ENCODE results near the gene VPS37D.
"Not testable (repeated sequence)": the region's sequence is repeated elsewhere in the genome, so short reads cannot be mapped to it uniquely, and the experiment has no call there.

VPS37D gene, protein sequence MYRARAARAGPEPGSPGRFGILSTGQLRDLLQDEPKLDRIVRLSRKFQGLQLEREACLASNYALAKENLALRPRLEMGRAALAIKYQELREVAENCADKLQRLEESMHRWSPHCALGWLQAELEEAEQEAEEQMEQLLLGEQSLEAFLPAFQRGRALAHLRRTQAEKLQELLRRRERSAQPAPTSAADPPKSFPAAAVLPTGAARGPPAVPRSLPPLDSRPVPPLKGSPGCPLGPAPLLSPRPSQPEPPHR

DNA sequence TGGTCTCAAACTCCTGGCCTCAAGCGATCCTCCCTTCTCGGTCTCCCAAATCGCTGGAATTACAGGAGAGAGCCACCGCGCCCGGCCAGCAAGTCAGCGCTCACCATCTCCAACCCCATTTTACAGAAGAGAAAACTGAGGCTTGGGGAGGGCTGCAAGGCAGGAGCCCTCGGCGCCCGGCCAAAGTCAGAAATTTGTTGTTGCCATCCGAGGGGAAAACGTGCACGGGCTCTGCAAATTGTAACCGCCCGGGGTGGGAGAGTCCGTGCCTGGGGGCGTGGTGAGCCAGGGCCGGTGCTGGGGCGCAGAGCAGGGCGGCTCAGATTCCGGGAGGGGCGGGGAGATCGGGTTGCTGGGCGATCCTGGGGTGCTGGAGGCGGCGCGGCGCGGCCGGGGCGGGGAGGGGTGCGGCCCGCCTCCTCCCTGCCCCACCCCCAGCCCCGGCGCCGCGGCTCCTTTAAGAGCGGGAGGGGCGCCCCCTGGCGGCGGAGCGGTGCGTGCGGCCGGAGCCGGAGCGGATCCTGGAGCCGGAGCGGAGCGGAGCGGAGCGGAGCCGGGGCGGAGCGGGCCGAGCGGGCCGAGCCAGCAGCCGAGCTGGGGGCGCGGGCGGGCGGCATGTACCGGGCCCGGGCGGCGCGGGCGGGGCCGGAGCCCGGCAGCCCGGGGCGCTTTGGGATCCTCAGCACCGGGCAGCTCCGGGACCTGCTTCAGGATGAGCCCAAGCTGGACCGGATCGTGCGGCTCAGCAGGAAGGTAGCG lies at the start of gene VPS37D:
Gene VPS37D, plus strand, starts transcription at position 488 of the 759 bp plus-strand sequence. Its CDS starts 128 bp downstream, at position 616.
- DNase-seq: peak; percentile 97

DNA sequence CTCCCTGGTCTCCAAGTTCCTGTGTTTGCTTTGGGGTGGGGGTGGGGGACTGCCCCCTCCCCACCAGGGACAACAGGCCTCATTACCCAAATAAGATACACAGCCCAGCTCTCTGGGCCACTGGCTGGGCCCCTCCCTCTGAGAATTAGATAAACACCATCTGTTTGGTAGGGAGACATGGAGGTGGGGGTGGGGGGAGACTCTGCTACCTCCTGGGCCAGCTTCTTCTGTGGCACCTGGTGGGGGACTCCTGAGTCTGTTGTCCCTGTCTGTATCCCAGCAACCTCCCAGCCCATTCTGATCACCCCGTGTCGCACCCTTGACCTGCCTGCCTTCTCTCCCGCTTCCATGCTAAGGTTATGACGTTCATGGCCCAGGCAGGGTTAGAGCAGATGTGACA lies 49.1 kb upstream of the VPS37D start:
- no peak for DNase-seq

DNA sequence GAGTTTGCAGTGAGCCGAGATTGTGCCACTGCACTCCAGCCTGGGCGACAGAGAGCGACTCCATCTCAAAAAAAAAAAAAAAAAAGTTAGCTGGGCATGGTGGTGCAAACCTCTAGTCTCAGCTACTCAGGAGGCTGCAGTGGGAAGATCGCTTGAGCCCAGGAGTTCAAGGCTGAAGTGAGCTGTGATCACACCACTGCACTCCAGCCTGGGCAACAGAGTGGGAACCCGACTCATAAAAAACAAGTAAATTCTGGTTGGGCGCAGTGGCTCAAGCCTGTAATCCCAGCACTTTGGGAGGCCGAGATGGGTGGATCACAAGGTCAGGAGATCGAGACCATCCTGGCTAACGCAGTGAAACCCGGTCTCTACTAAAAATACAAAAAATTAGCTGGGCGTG lies 48.2 kb upstream of the VPS37D start:
- DNase-seq: not testable (repeated sequence)

DNA sequence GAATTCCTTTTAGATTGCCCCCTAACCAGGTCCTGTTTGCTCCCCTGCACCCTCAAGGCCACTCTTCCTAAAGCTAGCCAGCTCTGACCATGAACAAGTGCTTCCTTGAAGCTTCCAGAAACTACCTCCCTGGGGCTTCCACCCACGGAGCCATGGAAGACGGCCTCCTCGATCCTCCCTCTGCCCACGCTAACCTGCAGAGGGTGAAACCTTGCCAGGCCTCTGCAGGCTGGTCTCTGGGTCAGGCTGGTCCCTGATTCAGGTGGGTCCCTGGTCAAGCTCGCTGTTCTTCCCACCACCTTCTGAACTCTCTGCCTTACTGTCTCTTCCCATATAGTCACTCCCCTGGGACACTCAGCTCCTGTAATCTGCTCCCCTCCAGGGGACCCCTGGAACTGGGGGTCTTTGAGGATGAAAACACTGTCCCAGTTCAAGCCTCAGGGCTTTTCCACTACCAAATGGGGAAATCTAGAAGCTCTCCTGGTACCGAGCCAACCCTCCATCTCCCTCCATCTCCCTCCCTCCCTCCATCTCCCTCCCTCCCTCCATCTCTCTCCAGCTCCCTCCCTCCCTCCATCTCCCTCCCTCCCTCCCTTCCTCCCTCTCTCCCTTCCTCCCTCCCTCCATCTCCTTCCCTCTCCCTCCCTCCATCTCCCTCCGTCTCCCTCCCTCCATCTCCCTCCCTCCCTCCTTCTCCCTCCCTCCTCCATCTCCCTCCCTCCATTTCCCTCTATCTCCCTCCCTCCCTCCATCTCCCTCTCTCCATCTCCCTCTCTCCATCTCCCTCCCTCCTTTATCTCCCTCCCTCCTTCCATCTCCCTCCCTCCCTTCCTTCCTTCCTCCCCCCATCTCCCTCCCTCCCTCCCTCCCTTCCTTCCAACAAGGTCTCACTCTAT lies 46.2 kb upstream of the VPS37D start:
- no peak for DNase-seq

DNA sequence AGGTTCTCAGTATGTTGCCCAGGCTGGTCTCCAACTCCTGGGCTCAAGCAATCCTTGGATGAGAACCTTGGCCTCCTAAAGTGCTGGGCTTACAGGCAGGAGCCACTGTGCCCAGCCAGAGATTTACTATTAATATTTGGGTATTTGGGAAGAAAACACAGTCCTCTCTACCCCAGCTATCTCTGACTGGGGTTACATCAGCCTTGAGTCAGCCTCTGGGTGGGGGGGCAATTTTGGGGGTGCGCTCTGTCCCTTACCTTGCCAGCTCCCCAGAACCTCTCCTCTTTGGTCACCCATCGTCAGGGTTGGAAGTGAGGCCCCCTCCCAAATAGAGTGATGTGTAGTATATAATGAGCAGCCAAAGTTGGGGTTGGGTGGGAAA lies 45.1 kb upstream of the VPS37D start:
- no peak for DNase-seq

DNA sequence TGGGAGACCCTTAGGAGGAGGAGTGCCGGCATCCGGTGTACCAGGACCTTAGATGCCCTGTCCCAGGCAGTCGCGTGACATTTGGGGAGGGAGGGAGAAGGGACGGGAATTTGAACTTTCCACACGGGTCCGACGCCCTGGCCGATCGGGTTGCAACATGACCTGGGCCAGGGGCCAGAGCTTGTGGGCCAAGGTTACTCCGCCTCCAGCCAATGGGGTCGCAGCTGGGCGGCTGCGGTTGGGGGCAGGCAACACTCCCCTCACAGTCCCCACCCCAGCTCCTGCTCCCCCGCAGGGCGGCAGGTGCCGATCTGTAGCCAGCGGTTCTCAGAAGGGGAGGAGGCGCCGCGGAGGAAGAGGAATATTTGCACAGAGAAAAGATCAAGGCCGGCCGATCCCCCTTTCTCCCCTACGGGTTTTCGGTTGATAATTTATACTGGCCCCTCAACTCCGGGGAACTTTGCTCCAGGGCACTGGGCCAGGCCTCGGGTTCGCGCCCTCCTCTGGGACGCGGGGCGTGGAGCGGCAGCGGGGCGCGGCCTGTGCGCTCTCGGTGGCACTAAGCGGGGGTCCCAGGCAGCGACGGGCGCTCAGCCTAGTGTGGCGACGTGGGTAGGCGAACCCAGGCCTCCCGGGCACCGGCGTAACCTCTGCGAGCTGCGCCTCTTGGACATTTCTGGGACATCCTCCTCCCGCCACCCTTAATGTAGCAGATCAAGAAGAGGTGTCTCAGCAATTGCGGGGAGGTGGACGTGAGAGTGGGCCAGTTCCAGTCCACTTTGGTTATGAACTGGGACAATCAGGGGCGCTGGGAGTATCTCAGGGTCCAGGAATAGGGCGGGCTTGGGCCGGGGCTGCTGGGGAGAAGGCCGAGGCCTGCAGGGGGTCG lies 44.5 kb upstream of the VPS37D start:
- DNase-seq: no peak

DNA sequence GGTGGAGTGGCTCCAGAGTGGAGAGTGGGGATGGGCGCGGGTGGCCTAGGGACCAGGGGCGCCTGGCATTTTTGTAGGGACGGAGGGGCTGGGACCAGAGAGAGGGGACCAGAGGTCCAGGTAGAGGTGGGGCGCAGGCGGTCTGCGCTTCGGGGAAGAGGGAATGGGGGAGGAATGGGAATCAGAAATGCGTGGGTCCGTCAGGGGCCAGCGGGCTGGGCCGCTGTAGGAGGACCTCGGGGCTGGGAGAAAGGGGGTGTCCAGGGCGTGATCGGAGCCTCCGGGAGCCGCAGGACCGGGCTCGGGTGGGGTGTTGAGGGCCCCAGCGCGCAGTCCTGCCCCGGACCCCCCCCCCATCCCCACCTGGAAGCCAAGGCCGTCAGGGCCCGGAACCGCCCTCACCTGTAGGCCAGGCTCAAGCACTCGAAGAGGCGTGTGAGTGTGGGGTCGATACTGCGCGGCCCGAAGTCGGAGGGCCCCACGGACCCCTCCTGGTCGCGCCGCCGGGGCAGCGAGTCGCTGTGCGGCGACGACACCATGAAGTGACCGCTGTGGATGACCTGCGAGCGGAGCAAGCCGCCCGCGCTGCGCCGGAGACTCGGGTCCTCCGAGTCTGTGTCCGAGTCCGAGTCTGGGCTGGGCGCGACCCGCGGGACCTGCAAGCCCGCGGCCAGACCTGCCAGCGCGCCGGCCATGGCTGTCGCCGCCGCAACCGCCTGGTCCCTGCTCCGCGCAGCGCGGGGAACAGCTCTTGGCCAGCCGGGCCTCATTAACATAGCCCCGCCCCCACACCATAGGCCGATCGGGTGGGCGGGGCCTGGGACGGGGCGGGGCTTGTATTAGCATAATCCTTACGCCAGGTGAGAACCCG lies 43.6 kb upstream of the VPS37D start, which contains the start of gene MLXIPL:
Gene MLXIPL, minus strand, starts transcription at position 725 of the 871 bp plus-strand sequence. Its CDS starts 30 bp downstream, at position 695.
- no peak for DNase-seq

DNA sequence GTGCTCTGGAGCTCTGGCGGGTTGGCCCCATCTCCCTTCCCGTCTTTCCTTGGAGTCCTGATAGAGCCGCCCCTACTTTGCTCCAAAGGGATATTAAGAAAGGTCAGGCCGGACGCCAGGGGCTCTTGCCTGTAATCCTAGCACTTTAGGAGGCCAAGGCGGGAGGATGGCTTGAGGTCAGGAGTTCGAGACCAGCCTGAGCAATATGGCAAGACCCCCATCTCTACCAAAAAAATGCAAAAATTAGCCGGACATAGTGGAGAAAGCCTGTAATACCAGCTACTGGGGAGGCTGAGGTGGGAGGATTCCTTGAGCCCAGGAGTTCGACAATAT lies 43.0 kb upstream of the VPS37D start:
- DNase-seq: no peak

DNA sequence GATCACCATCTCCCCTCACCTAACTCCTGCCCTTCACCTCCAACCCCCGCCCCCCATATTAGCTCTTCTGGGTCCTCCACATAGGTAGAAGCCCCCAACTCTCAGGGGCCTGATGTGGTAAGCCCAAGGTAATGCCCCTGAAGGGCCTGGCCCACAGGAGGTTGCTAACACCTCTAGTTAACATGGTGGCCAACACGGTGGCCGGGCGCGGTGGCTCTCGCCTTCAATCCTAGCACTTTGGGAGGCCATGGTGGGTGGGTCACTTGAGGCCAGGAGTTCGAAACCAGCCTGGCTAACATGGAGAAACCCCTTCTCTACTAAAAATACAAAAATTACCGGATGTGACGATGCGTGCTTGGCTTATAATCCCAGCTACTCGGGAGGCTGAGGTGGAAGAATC lies 42.4 kb upstream of the VPS37D start:
- DNase-seq: no peak

DNA sequence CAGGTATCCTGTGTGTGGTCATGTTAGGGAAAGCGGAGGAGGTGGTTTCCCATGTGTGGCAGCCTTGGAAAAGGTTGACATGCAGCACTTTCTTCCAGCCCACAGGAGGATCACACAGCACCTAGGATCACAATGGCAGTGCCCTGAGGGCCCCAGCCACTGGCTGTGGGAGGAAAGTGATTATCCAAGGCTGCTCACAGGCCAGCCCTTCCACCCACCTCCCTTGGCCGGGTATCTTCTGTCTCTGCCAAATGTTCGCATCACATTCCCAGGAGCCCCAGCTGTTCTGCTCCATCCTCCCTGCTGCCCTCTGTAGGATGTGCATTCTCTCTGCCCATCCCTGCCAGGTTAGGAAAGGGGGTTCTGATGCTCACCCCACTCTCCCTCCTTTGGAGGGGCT lies 40.8 kb upstream of the VPS37D start:
- no peak for DNase-seq

DNA sequence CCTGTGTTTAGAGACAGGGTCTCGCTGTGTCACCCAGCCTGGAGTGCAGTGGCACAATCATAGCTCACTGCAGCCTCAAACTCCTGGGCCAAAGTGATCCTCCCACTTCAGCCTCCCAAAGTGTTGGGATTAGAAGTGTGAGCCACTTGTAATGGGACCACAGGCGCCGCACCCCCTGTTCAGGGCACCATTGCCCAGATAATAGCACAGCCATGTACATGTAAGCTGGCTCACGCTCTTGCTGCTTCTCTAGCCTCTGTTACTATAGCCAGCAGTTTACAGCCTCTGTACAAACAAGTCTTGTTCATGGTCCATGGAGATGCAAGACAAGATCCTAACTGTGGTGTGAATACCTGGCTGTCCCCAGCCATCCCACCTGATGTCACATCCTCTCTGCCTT lies 39.1 kb upstream of the VPS37D start:
- no peak for DNase-seq

DNA sequence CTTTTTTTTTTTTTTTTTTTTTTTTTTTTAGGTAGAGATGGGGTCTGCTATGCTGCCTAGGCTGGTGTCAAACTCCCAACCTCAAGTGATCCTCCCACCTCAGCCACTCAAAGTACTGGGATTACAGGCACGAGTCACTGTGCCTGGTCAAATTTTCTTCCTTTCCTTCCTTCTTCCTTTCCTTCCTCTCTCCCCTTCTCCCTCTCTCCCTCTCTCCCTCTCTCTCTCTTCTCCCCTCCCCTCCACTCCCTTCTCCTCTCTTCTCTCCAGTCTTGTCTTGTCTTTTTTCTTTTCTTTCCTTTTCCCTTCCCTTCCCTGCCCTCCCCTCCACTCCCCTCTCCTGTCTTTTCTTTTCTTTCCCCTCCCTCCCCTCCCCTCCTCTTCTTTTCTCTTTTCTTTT lies 36.1 kb upstream of the VPS37D start:
- no peak for DNase-seq

DNA sequence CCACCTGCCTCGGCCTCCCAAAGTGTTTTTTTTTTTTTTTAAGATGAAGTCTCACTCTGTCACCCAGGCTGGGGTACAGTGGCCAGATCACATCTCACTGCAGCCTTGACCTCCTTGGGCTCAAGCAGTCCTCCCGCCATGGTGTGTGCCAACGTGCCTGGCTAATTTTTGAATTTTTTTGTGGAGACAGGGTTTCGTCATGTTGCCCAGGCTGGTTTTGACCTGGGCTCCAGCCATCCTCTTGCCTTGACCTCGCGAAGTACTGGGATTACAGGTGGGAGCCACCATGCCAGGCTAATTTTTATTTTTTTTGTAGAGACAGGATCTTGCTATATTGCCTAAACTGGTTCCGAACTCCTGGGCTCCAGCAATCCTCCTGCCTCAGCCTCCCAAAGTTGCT lies 34.3 kb upstream of the VPS37D start:
- no peak for DNase-seq

DNA sequence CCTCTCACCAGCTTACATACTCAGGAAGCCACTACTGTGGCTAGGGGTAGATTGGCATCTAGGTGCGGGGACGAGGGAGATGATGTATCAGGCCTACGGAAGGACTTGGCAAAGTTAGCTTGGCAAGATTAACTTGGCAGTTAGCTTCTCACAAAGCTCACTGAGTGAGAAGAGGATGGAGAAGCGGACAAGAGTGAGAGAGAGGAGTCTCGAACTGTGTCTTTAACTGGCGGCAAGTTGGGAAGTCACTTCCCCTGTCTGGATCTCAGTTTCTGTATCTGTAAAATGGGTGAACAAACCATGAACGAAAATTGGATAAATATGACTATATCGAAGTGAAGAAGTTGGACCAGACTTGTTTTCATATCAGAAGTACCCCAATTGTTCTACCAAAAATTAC lies 33.8 kb upstream of the VPS37D start:
- DNase-seq: no peak

DNA sequence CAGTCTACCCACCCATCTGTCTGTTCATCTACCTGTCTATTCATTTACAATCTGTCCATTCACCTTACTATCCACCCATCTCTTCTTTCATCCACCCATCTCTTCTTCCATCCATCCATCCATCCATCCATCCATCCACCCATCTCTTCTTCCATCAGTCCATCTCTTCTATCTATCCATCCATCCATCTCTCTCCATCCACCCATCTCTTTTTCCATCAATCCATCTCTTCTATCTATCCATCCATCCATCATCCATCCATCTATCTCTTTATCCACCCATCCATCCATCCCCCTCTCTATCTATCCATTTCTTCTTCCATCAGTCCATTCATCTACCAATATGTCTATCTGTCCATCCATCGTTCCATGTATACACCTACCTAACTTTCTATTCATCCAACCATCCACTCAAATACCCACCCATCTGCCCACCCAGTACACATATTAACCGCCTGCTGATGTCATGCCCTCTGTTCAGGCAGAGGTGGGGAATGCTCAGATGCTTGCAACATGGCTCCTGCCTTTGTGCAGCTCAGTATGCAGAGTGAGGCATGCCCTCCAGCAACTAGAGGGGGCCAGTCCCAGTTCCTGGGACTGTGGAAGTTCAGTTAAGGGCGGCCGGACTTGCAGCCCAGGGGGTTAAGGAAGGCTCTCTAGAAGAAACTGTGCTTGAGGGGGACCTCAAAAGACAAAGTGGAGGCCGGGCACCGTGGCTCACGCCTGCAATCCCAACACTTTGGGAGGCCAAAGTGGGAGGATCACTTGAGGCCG lies 32.0 kb upstream of the VPS37D start:
- DNase-seq: no peak

DNA sequence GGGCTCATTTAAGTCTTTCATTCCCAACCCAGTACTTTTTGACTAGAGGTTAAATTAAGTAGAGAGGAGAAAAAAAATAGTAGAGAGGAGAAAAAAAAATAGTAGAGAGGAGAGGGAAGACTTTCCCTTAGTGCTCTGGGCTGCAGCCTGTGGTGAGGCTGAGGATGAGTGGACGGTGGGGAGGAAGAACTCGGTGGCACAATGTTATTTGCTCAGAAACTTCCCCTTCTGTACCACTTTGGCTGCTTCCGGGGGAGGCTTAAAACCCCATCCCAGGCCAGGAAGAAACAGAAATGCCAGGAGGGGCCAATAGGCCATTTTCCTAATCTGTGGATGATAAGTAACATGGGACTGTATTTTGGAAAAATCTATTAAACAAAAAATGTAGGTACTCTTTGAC lies 28.7 kb upstream of the VPS37D start:
- no peak for DNase-seq

DNA sequence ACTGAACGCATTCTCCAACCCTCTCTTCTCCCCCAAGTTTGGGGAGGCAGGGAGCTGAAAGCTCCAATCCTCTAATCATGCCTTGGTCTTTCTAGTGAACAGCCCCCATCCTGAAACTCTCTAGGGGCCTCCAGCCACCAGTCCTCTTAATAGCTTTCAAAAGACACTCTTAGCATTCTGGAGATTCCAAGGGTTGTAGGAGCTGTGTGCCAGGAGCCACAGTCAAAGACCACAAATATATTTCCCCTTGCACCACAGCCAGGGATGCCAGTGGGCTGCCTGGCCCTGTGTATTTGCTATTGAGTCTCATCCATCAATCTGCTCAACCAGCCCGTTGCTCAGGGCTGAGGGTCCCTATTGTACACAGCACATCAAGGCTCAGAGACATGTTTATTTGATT lies 24.8 kb upstream of the VPS37D start:
- no peak for DNase-seq

DNA sequence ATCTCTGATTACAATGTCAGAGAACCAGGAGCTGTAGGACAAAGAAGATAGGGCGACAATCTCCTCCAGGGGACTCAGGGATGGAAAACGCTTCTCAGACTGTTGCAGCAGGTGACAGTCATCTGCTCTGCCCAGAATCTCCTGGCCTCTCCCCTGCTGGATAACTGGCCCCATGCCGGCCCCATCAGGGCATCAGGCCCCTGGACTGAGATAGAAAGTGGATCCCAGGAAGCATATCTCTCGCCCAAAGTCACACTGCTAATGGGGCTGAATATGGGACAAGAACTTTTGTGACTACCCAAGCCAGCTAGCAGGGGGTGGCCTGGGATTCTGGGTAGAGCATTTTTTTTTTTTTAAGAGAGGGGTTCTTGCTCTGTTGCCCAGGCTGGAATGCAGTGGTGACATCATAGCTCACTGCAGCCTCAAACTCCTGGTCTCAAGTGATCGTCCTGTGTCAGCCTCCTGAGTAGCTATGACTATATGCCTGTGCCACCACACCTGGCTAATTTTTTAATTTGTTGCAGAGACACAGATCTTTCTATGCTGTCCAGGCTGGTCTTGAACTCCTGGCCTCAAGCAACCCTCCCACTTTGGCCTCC lies 22.8 kb upstream of the VPS37D start:
- no peak for DNase-seq

DNA sequence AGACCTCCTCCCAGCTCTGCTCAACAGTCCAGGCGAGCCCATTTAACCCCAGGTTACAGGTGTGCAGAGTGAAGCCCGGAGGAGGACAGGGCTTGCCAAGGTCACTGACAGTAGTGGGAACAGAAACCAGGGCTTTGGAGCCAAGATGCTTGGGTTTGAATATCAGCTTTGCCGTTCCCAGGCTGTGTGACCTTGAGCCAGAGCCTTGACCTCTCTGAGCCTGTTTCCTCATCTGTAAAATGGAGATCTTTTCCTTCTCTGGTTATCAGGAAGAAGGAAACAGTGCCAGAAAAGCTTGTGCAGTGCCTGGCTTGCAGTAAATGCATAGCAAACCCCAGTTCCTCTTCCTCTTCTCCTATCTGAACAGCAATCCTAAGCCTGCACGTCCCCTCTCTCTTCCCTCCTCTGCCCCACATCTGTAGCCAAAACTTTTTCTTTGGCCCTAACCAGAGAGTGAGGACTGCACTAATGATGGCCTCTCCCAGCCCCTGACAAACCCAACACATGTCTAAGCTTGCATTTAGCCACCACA lies 21.9 kb upstream of the VPS37D start:
- DNase-seq: peak; percentile 53
